22Rv1 (cell line): ENCODE measurements around the gene POFUT1.

ENCODE experiments used
- ZFX ChIP-seq: fragments of 450-650 bp; IDR thresholded peaks from 2 replicates; pipeline ENCODE4 v1.6.1; 2017; ENCODE audit warnings: antibody characterized with exemption, borderline replicate concordance
- TF ChIP-seq, protein P1 (sequence below): fragments of 450-650 bp; IDR thresholded peaks from 2 replicates; pipeline ENCODE4 v1.5.1; 2017; ENCODE audit warnings: mild to moderate bottlenecking

DNA sequence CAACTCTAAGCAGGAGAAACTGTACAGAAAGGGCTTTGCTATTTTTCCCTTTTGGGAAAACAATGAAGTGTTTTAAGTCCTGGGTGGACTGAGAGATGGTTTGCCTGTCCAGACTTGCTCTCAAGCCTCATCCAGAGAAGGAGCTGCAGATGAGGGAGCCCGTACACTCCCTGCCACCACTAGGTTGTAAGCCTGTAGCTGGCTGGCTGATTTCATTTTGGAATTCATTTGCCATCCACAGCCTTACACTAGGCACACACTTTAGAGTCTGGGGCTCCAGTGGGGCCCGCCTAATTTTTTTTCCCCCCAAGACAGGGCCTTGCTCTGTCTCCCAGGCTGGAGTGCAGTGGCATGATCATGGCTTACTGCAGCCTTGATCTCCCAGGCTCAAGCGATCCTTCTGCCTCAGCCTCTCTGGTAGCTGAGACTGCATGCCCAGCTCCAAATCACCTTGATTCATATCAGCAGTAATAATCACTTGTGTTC, 28.4 kb downstream of the POFUT1 start:
- TF ChIP-seq, protein P1, sequence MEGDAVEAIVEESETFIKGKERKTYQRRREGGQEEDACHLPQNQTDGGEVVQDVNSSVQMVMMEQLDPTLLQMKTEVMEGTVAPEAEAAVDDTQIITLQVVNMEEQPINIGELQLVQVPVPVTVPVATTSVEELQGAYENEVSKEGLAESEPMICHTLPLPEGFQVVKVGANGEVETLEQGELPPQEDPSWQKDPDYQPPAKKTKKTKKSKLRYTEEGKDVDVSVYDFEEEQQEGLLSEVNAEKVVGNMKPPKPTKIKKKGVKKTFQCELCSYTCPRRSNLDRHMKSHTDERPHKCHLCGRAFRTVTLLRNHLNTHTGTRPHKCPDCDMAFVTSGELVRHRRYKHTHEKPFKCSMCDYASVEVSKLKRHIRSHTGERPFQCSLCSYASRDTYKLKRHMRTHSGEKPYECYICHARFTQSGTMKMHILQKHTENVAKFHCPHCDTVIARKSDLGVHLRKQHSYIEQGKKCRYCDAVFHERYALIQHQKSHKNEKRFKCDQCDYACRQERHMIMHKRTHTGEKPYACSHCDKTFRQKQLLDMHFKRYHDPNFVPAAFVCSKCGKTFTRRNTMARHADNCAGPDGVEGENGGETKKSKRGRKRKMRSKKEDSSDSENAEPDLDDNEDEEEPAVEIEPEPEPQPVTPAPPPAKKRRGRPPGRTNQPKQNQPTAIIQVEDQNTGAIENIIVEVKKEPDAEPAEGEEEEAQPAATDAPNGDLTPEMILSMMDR, result no peak
- no peak for TF ChIP-seq ZFX
